Stomach (tissue), 4 donors: ENCODE measurements around the gene FAM222B.

Source experiments
- EP300 ChIP-seq: sonication (generic); formaldehyde crosslinking; IDR thresholded peaks from one replicate; pipeline ENCODE4 v1.6.1; 2017; ENCODE audit warnings: antibody characterized with exemption
- TF ChIP-seq, protein P1 (sequence below), 7 experiments: fragments of 450-650 bp in 4 of 7; fragments of 200-600 bp in 3 of 7; sonication (generic) in 3 of 7; IDR thresholded peaks; one replicate each; pipeline ENCODE4 v1.5.1; 2016 to 2019; ENCODE audit warnings: antibody characterized with exemption in 7 of 7, control low read depth in 2 of 7, mild to moderate bottlenecking in 1 of 7

DNA sequence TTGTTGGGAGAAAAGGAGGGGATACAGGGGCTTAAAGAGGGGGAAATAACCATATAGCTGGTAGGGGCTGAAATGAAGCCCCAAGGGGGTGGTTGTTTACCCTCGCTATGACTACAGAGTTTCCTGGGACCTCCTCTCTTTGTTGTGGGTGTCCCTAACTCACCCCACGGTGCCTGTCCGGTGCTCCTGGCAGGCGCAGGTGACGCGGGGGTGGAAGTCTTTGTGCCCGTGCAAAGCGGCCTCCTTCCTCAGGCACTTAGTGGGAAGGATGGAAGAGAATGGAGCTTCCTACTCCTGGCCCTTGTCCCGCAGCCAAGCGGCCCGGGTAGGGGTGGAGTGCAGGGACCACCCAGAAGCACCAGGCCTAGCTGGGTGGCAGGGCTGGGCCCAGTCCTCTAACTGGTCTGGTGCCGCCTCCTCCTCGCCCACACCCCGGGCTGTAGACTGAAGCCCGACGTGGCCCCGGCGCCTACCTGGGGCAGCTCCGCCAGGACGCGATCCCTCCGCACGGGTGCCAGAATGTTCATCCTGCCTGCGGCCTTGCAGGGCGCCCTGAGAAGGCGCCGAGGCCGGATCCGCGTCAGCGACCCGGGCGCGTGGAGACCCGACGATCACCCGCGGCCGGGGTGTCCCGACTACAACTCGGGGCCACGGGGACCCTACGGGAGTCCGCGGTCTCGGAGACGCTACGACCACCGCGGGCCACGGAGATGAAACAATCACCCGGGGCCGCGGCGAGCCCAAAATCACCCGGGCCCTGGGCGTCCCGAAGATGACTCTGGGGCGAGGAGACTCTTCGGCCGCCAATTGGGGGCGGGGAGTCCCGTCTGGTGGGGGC is 125.6 kb downstream of the FAM222B start:
- no peak for TF ChIP-seq EP300
- TF ChIP-seq, protein P1, sequence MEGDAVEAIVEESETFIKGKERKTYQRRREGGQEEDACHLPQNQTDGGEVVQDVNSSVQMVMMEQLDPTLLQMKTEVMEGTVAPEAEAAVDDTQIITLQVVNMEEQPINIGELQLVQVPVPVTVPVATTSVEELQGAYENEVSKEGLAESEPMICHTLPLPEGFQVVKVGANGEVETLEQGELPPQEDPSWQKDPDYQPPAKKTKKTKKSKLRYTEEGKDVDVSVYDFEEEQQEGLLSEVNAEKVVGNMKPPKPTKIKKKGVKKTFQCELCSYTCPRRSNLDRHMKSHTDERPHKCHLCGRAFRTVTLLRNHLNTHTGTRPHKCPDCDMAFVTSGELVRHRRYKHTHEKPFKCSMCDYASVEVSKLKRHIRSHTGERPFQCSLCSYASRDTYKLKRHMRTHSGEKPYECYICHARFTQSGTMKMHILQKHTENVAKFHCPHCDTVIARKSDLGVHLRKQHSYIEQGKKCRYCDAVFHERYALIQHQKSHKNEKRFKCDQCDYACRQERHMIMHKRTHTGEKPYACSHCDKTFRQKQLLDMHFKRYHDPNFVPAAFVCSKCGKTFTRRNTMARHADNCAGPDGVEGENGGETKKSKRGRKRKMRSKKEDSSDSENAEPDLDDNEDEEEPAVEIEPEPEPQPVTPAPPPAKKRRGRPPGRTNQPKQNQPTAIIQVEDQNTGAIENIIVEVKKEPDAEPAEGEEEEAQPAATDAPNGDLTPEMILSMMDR (IDR thresholded peaks at IDR 0.05), result no peak
